ENCODE data around the gene BCL3. TPM values are rescaled to one million over a fixed set of nuclear protein-coding genes. Genes with fewer than 3 reads are reported as not detected.

Gene BCL3
- total RNA-seq, 1 experiment from 2014 or later = 37.9 TPM

- H3K4me3 ChIP-seq (replicated peaks in 1 of 2; ENCODE audit: low read depth in 1 of 2, low read length in 2 of 2) = no peak overlapping the region
- H2AFZ ChIP-seq (ENCODE audit: low read depth, low read length, poor library complexity, severe bottlenecking) = no peak overlapping the region
- no peak overlapping the region for H3K27ac ChIP-seq (ENCODE audit: low read depth, low read length)
- no TSS peak for BruUV-seq (replicated peaks)
- DNase-seq (ENCODE audit: low read depth, low spot score) (no peak), ATAC-seq (no peak)
- CTCF ChIA-PET = interaction anchor here (1.4 kb wide), 1 partner anchor 16 kb away, joined by 5 read pairs; no protein-coding TSS in a partner anchor
- no peaks in the 10 kb centered on the region for H3K9me2 ChIP-seq (ENCODE audit: insufficient read depth)
- POLR2A ChIA-PET = no interaction called here
- no peak overlapping the region for H3K9ac ChIP-seq (ENCODE audit: low read length)
- H3K27me3 ChIP-seq (ENCODE audit: insufficient read depth, low read length) = no peaks in the 10 kb centered on the region
- H3K36me3 ChIP-seq (ENCODE audit: control insufficient read depth in 1 of 2, insufficient read depth in 2 of 2, low read length in 2 of 2) = no peaks in the 10 kb centered on the region
- H3K4me2 ChIP-seq (ENCODE audit: low read length) = no peak overlapping the region
- H3K4me1 ChIP-seq (ENCODE audit: control insufficient read depth in 1 of 2, insufficient read depth in 2 of 2, low read length in 2 of 2) = no peaks in the 10 kb centered on the region
- intact Hi-C loops (cut with micrococcal nuclease) = no loop called here
- RAD21 ChIA-PET (ENCODE audit: low non-redundant PET in 1 of 2, low total read pairs in 2 of 2, uncharacterized antibody in 2 of 2, unreplicated experiment in 2 of 2) = no interaction called here
- no peaks in the 10 kb centered on the region for H3K9me3 ChIP-seq (ENCODE audit: control insufficient read depth in 1 of 2, insufficient read depth in 1 of 2, low read depth in 1 of 2, low read length in 2 of 2)
- no peaks in the 10 kb centered on the region for H3K79me2 ChIP-seq (ENCODE audit: insufficient read depth, low read length)
- no peak for TF ChIP-seq REST (IDR thresholded peaks at IDR 0.05; ENCODE audit: low read depth)
- H4K20me1 ChIP-seq (ENCODE audit: insufficient read depth) = no peaks in the 10 kb centered on the region
Observed at GRCh38 chr19:44704982-44705381, 43.5 kb upstream of the BCL3 start.

- ChIA-PET RAD21 (ENCODE audit: low non-redundant PET in 1 of 2, low total read pairs in 2 of 2, uncharacterized antibody in 2 of 2, unreplicated experiment in 2 of 2) (no interaction called here), POLR2A (no interaction called here), CTCF (interaction anchor here (1.4 kb wide), 1 partner anchor 16 kb away, joined by 5 read pairs; no protein-coding TSS in a partner anchor)
- Histone ChIP-seq H3K27me3 (ENCODE audit: insufficient read depth, low read length) (no peaks in the 10 kb centered on the region), H3K9me3 (ENCODE audit: control insufficient read depth in 1 of 2, insufficient read depth in 1 of 2, low read depth in 1 of 2, low read length in 2 of 2) (no peaks in the 10 kb centered on the region), H3K4me3 (replicated peaks in 1 of 2; ENCODE audit: low read depth in 1 of 2, low read length in 2 of 2) (no peak overlapping the region), H3K4me1 (ENCODE audit: control insufficient read depth in 1 of 2, insufficient read depth in 2 of 2, low read length in 2 of 2) (no peaks in the 10 kb centered on the region), H3K9me2 (ENCODE audit: insufficient read depth) (no peaks in the 10 kb centered on the region), H3K27ac (ENCODE audit: low read depth, low read length) (no peak overlapping the region), H3K79me2 (ENCODE audit: insufficient read depth, low read length) (no peaks in the 10 kb centered on the region), H3K36me3 (ENCODE audit: control insufficient read depth in 1 of 2, insufficient read depth in 2 of 2, low read length in 2 of 2) (no peaks in the 10 kb centered on the region), H3K9ac (ENCODE audit: low read length) (no peak overlapping the region), H4K20me1 (ENCODE audit: insufficient read depth) (no peaks in the 10 kb centered on the region), H3K4me2 (ENCODE audit: low read length) (no peak overlapping the region), H2AFZ (ENCODE audit: low read depth, low read length, poor library complexity, severe bottlenecking) (no peak overlapping the region)
- ATAC-seq (no peak), DNase-seq (ENCODE audit: low read depth, low spot score) (no peak)
- intact Hi-C loops (cut with micrococcal nuclease) = no loop called here
- no TSS peak for BruUV-seq (replicated peaks)
- TF ChIP-seq SRF (IDR thresholded peaks at IDR 0.05; ENCODE audit: low read depth) (no peak), CEBPB (IDR thresholded peaks at IDR 0.05; ENCODE audit: low read depth) (no peak), YY1 (IDR thresholded peaks at IDR 0.05; ENCODE audit: extremely low read depth, insufficient replicate concordance, low read depth, low read length) (no peak), POLR2AphosphoS5 (IDR thresholded peaks at IDR 0.05; ENCODE audit: low read depth, low read length) (no peak), CTCF (IDR thresholded peaks at IDR 0.05 in 2 of 3, conservative IDR thresholded peaks at IDR 0.05 in 1 of 3; ENCODE audit: borderline replicate concordance in 1 of 3, insufficient read depth in 1 of 3, low read depth in 2 of 3, low read length in 2 of 3) (no peak), CBX3 (IDR thresholded peaks at IDR 0.05; ENCODE audit: low read depth) (no peak), SIN3A (IDR thresholded peaks at IDR 0.05; ENCODE audit: low read depth) (no peak), SP1 (IDR thresholded peaks at IDR 0.05; ENCODE audit: low read depth) (no peak), ZNF274 (IDR thresholded peaks at IDR 0.05; ENCODE audit: low read depth, low read length) (no peak), FOSL1 (IDR thresholded peaks at IDR 0.05; ENCODE audit: low read depth) (no peak), JUND (IDR thresholded peaks at IDR 0.05) (no peak), ATF3 (IDR thresholded peaks at IDR 0.05) (no peak)
Observed at GRCh38 chr19:44705502-44706010, 43.0 kb upstream of the BCL3 start.
